ENCODE data around the gene EEPD1.
A peak's percentile ranks its signal among the peaks of the same experiment; 100 is the strongest.

The EEPD1 gene

DNA sequence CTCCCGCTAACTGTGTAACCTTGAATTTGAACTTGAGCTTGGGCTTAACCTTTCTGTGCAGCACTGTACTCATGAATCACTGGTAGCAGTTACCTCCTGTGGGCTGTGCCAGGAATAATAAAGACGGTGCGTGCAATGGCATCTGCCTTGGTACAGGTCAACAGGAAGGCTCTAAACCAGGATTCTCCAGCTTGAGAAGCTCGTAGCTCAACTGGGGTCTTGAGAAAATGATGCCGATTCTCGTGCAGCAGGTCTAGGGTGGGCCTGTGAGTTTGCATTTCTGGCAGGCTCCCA is 124.1 kb downstream of the EEPD1 start:
- in situ Hi-C loops (cut with MboI; ENCODE audit: low sequenced_read_pairs, unreplicated experiment), result no loop called here
- TF ChIP-seq, protein P1, sequence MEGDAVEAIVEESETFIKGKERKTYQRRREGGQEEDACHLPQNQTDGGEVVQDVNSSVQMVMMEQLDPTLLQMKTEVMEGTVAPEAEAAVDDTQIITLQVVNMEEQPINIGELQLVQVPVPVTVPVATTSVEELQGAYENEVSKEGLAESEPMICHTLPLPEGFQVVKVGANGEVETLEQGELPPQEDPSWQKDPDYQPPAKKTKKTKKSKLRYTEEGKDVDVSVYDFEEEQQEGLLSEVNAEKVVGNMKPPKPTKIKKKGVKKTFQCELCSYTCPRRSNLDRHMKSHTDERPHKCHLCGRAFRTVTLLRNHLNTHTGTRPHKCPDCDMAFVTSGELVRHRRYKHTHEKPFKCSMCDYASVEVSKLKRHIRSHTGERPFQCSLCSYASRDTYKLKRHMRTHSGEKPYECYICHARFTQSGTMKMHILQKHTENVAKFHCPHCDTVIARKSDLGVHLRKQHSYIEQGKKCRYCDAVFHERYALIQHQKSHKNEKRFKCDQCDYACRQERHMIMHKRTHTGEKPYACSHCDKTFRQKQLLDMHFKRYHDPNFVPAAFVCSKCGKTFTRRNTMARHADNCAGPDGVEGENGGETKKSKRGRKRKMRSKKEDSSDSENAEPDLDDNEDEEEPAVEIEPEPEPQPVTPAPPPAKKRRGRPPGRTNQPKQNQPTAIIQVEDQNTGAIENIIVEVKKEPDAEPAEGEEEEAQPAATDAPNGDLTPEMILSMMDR (IDR thresholded peaks at IDR 0.05; ENCODE audit: borderline replicate concordance, control extremely low read depth, extremely low read depth, insufficient read depth, missing control alignments), result no peak
- no peak for DNase-seq (ENCODE audit: low spot score)

DNA sequence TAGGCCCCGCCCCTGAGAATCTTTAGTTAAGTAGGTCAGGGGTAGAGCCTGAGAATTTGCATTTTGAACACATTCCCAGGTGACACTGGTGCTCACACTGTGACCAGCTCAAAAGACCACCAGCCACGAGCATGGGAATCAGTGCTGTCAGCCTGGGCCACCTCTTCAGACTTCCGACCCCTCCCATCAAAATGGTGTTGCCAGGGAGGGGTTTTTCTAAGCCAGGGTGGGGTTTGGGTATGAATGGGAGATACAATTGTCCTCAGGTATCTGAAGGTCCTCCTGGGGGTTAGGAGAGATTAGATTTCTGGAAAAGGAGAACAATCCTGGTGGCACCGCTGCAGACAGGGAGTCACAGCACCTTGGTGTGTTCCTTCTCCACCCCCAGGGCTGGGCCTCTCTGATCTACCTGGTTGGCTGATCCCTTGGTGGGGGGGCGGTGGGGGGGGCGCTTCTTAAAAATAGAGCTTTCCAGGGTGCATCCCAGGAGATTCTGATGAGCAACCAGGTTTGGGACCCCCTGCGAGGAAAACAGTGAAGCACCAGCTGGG is 125.1 kb downstream of the EEPD1 start:
- TF ChIP-seq, protein P1 (IDR thresholded peaks at IDR 0.05; ENCODE audit: borderline replicate concordance, control extremely low read depth, extremely low read depth, insufficient read depth, missing control alignments), result no peak
- in situ Hi-C loops (cut with MboI; ENCODE audit: low sequenced_read_pairs, unreplicated experiment), result no loop called here
- no peak for DNase-seq (ENCODE audit: low spot score)

DNA sequence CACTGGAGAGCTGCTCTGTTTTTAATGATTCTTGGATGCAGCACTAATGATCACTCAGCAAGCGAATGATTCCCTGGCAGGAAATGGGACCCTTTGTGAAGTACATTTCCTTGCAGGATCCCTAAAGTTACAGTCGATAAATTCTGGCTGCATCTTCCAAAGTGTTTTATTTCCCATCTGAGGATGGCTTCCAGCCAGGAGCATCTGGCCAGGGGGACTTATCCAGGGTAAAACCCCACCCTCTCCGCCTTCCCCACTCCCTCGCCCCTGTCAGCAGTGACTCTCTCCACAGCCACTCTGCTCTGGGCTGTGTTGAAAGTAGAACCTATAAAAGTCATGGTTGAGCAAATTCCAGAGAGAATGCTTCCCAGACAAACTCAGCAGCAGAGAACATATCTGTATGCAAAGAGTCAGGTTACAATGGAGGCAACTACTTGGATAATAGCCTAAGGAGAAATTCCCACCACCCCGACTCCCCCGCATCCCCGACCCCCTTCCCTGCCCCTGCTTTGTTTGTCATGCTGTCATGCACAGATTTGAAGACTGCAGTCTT is 125.6 kb downstream of the EEPD1 start:
- DNase-seq (ENCODE audit: low spot score), result no peak
- in situ Hi-C loops (cut with MboI; ENCODE audit: low sequenced_read_pairs, unreplicated experiment), result no loop called here
- TF ChIP-seq, protein P1 (IDR thresholded peaks at IDR 0.05; ENCODE audit: borderline replicate concordance, control extremely low read depth, extremely low read depth, insufficient read depth, missing control alignments), result no peak

GRCh38 chr7:36279200-36279925 is 126.3 kb downstream of the EEPD1 start:
- DNase-seq (ENCODE audit: low spot score), result peak; percentile 63
- TF ChIP-seq, protein P1 (IDR thresholded peaks at IDR 0.05; ENCODE audit: borderline replicate concordance, control extremely low read depth, extremely low read depth, insufficient read depth, missing control alignments), result no peak
- in situ Hi-C loops (cut with MboI; ENCODE audit: low sequenced_read_pairs, unreplicated experiment), result no loop called here

DNA sequence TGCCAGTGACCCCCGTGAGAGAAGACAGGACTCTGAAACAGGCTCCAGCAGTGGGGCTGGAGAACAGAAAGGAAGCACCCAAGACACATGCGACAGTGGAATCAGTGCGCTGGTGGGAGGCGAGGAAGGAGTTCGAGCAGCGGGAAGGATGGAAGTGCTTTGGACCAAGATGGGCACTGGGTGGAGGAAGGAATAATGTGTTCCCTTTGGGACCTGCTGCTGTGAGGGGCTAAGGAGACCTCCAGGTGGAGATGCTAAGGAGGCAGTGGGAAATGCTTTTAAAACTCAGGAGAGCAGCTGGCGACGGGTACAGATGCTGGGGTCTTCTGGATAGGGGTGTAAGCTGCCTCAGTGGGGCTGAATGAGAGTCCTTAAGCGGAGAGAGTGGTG is 126.9 kb downstream of the EEPD1 start:
- DNase-seq (ENCODE audit: low spot score), result no peak
- TF ChIP-seq, protein P1 (IDR thresholded peaks at IDR 0.05; ENCODE audit: borderline replicate concordance, control extremely low read depth, extremely low read depth, insufficient read depth, missing control alignments), result no peak
- in situ Hi-C loops (cut with MboI; ENCODE audit: low sequenced_read_pairs, unreplicated experiment), result no loop called here

- in situ Hi-C loops (cut with MboI; ENCODE audit: low sequenced_read_pairs, unreplicated experiment), result no loop called here
- TF ChIP-seq, protein P1 (IDR thresholded peaks at IDR 0.05; ENCODE audit: borderline replicate concordance, control extremely low read depth, extremely low read depth, insufficient read depth, missing control alignments), result no peak
- peak; percentile 42 for DNase-seq (ENCODE audit: low spot score)
These were observed 128.1 kb downstream of the EEPD1 start for GRCh38 chr7:36280840-36281812.

Data from GM13976 (cell line).